HCT116 (cell line): ENCODE data around the gene GNB1. TPM values are rescaled to one million over a fixed set of nuclear protein-coding genes. Genes with fewer than 3 reads are reported as not detected.

ENCODE experiments used
- ATAC-seq: fragments of 200-7000 bp; cut with Tn5 transposase; 2 replicates; pipeline ENCODE4 v1.9.1; 2020; ENCODE audit warnings: mild to moderate bottlenecking, moderate library complexity
- BruUV-seq: library from RNA; stranded (reverse); fragments of 400-500 nt; replicated peaks from 2 replicates; lab custom pipeline; 2021; lab: Mats Ljungman, UMichigan
- CTCF ChIA-PET: fragments of 300-600 bp; sonication (Branson Sonifier 250); formaldehyde crosslinking; loops from one replicate; lab custom pipeline; 2021; ENCODE audit warnings: antibody characterized with exemption; lab: Charles Lee
- POLR2A ChIA-PET: fragments of 300-600, 350-600 bp; sonication (Branson Sonifier 250); formaldehyde crosslinking; loops from one replicate; lab custom pipeline; 2021; ENCODE audit warnings: antibody characterized with exemption; lab: Charles Lee
- RAD21 ChIA-PET, 2 experiments: fragments of 300-600 bp; sonication (Branson Sonifier 250); formaldehyde crosslinking; loops; one replicate each; lab custom pipeline; 2023; ENCODE audit warnings: low total read pairs in 2 of 2; ENCODE audit not compliant: uncharacterized antibody in 2 of 2, unreplicated experiment in 2 of 2, low non-redundant PET in 1 of 2; lab: Charles Lee
- DNase-seq: peaks from one replicate; pipeline ENCODE4 v3.0.0-alpha.2; 2010; ENCODE audit warnings: low read depth, low spot score
- H2AFZ ChIP-seq: fragments of 200-600 bp; shearing (Covaris generic), sonication (generic); 2 replicates; pipeline ENCODE4 v1.6.1; 2017; ENCODE audit warnings: low read depth, mixed run types, mixed read lengths, antibody characterized with exemption, low read length; ENCODE audit not compliant: poor library complexity, severe bottlenecking
- H3K27ac ChIP-seq: 2 replicates; pipeline ENCODE4 v1.5.1; 2012; ENCODE audit warnings: low read depth, low read length
- H3K27me3 ChIP-seq: fragments of 200-600 bp; sonication (generic); 2 replicates; pipeline ENCODE4 v1.6.1; 2016; ENCODE audit warnings: mixed run types, low read length, mixed read lengths; ENCODE audit not compliant: insufficient read depth
- H3K36me3 ChIP-seq, 2 experiments: fragments of 200-500 bp in 1 of 2; fragments of 200-600 bp in 1 of 2; sonication (Bioruptor generic) in 1 of 2; sonication (generic) in 1 of 2; 2 replicates each; pipeline versions ENCODE4 v1.5.1 to v1.6.1; 2014 to 2016; ENCODE audit warnings: low read length in 2 of 2, inconsistent platforms in 1 of 2, mixed read lengths in 1 of 2, mixed run types in 1 of 2; ENCODE audit not compliant: insufficient read depth in 2 of 2, control insufficient read depth in 1 of 2
- H3K4me1 ChIP-seq, 2 experiments: fragments of 200-600 bp in 1 of 2; sonication (generic) in 1 of 2; 2 replicates each; pipeline versions ENCODE4 v1.5.1 to v1.6.1; 2012 to 2017; ENCODE audit warnings: low read length in 2 of 2, inconsistent platforms in 1 of 2, mild to moderate bottlenecking in 1 of 2, mixed read lengths in 1 of 2, mixed run types in 1 of 2, moderate library complexity in 1 of 2; ENCODE audit not compliant: insufficient read depth in 2 of 2, control insufficient read depth in 1 of 2
- H3K4me2 ChIP-seq: fragments of 200-600 bp; sonication (generic); 2 replicates; pipeline ENCODE4 v1.6.1; 2017; ENCODE audit warnings: mixed run types, low read length, mixed read lengths
- H3K4me3 ChIP-seq, 2 experiments: fragments of 200-600 bp in 1 of 2; sonication (generic) in 1 of 2; replicated peaks in 1 of 2; 2 replicates each; pipeline ENCODE4 v1.5.1; 2011 to 2016; ENCODE audit warnings: low read length in 2 of 2, control low read depth in 1 of 2, low read depth in 1 of 2, mild to moderate bottlenecking in 1 of 2, mixed read lengths in 1 of 2, mixed run types in 1 of 2
- H3K79me2 ChIP-seq: fragments of 200-600 bp; sonication (generic); 2 replicates; pipeline ENCODE4 v1.6.1; 2017; ENCODE audit warnings: mild to moderate bottlenecking, mixed run types, low read length, moderate library complexity, mixed read lengths; ENCODE audit not compliant: insufficient read depth
- H3K9ac ChIP-seq: fragments of 200-600 bp; sonication (generic); 2 replicates; pipeline ENCODE4 v1.6.1; 2016; ENCODE audit warnings: low read length, mixed read lengths
- H3K9me2 ChIP-seq: fragments of 200-600 bp; sonication (generic), shearing (Covaris generic); 2 replicates; pipeline ENCODE4 v1.6.1; 2017; ENCODE audit warnings: mixed run types, mild to moderate bottlenecking, moderate library complexity; ENCODE audit not compliant: insufficient read depth
- H3K9me3 ChIP-seq, 2 experiments: fragments of 200-500 bp in 1 of 2; fragments of 200-600 bp in 1 of 2; sonication (Bioruptor generic) in 1 of 2; sonication (generic) in 1 of 2; 2 replicates each; pipeline ENCODE4 v1.6.1; 2014 to 2017; ENCODE audit warnings: low read length in 2 of 2, mixed read lengths in 2 of 2, inconsistent platforms in 1 of 2, low read depth in 1 of 2, mild to moderate bottlenecking in 1 of 2, mixed run types in 1 of 2, moderate library complexity in 1 of 2; ENCODE audit not compliant: control insufficient read depth in 1 of 2, insufficient read depth in 1 of 2
- H4K20me1 ChIP-seq: fragments of 200-600 bp; sonication (generic), shearing (Covaris generic); 2 replicates; pipeline ENCODE4 v1.6.1; 2017; ENCODE audit warnings: mixed run types, mild to moderate bottlenecking, moderate library complexity; ENCODE audit not compliant: insufficient read depth
- ATF3 ChIP-seq: IDR thresholded peaks from 2 replicates; pipeline ENCODE4 v1.6.1; 2012
- CBX3 ChIP-seq: IDR thresholded peaks from 2 replicates; pipeline ENCODE4 v1.6.1; 2012; ENCODE audit warnings: low read depth
- CEBPB ChIP-seq: IDR thresholded peaks from 2 replicates; pipeline ENCODE4 v1.6.1; 2012; ENCODE audit warnings: low read depth
- CTCF ChIP-seq, 3 experiments: fragments of 200-600 bp in 1 of 3; sonication (generic) in 1 of 3; IDR thresholded peaks in 2 of 3; conservative IDR thresholded peaks in 1 of 3; 2 replicates each; pipeline ENCODE4 v1.5.1; 2012 to 2017; ENCODE audit warnings: low read depth in 2 of 3, low read length in 2 of 3, antibody characterized with exemption in 1 of 3, borderline replicate concordance in 1 of 3, control low read depth in 1 of 3, mild to moderate bottlenecking in 1 of 3, mixed read lengths in 1 of 3, mixed run types in 1 of 3, moderate library complexity in 1 of 3; ENCODE audit not compliant: insufficient read depth in 1 of 3
- EGR1 ChIP-seq: IDR thresholded peaks from 2 replicates; pipeline ENCODE4 v1.6.1; 2012; ENCODE audit warnings: low read depth
- ELF1 ChIP-seq: IDR thresholded peaks from 2 replicates; pipeline ENCODE4 v1.6.1; 2012; ENCODE audit warnings: low read depth, borderline replicate concordance
- EZH2 ChIP-seq: fragments of 200-600 bp; sonication (generic); IDR thresholded peaks from 2 replicates; pipeline ENCODE4 v1.6.1; 2017; ENCODE audit warnings: antibody characterized with exemption, mixed run types
- FOSL1 ChIP-seq: IDR thresholded peaks from 2 replicates; pipeline ENCODE4 v1.6.1; 2012; ENCODE audit warnings: low read depth
- MAX ChIP-seq: IDR thresholded peaks from 2 replicates; pipeline ENCODE4 v1.6.1; 2012
- POLR2AphosphoS5 ChIP-seq: IDR thresholded peaks from 2 replicates; pipeline ENCODE4 v1.6.1; 2011; ENCODE audit warnings: mild to moderate bottlenecking, low read depth, low read length, moderate library complexity
- RAD21 ChIP-seq: IDR thresholded peaks from 2 replicates; pipeline ENCODE4 v1.6.1; 2012; ENCODE audit warnings: low read depth, mild to moderate bottlenecking
- REST ChIP-seq: IDR thresholded peaks from 2 replicates; pipeline ENCODE4 v1.6.1; 2012; ENCODE audit warnings: low read depth
- SIN3A ChIP-seq: IDR thresholded peaks from 2 replicates; pipeline ENCODE4 v1.6.1; 2012; ENCODE audit warnings: low read depth
- SRF ChIP-seq: IDR thresholded peaks from 2 replicates; pipeline ENCODE4 v1.6.1; 2012; ENCODE audit warnings: low read depth
- TCF7L2 ChIP-seq: IDR thresholded peaks from 2 replicates; pipeline ENCODE4 v1.7.0; 2011; ENCODE audit warnings: borderline replicate concordance, inconsistent platforms; ENCODE audit not compliant: insufficient read depth, insufficient read length; ENCODE audit errors: extremely low read depth
- YY1 ChIP-seq: IDR thresholded peaks from 2 replicates; pipeline ENCODE4 v1.6.1; 2011; ENCODE audit warnings: low read length, low read depth, moderate library complexity, mild to moderate bottlenecking; ENCODE audit not compliant: insufficient replicate concordance; ENCODE audit errors: extremely low read depth
- ZBTB33 ChIP-seq: IDR thresholded peaks from 2 replicates; pipeline ENCODE4 v1.6.1; 2011; ENCODE audit warnings: mild to moderate bottlenecking, low read length, moderate library complexity; ENCODE audit not compliant: insufficient replicate concordance; ENCODE audit errors: extremely low read depth
- ZNF274 ChIP-seq: fragments of 200-500 bp; sonication (Bioruptor generic); IDR thresholded peaks from 2 replicates; pipeline ENCODE4 v1.6.1; 2014; ENCODE audit warnings: mild to moderate bottlenecking, low read depth, low read length, inconsistent platforms
- intact Hi-C: fragments of 100-400 bp; cut with micrococcal nuclease; formaldehyde crosslinking; loops from 2 replicates; pipeline ENCODE4 v1.10.0; 2022
- total RNA-seq: library from RNA; stranded (reverse); gene quantifications from one replicate; pipeline ENCODE4 v1.2.1, GENCODE V29; 2021; ENCODE audit not compliant: unreplicated experiment

The GNB1 gene
- total RNA-seq, 1 experiment from 2014 or later: 371 TPM

GRCh38 chr1:1841575-1841995 is 49.3 kb downstream of the GNB1 start:
- no peak for TF ChIP-seq ELF1
- TF ChIP-seq ATF3: no peak
- TF ChIP-seq EZH2: no peak
- no peak for TF ChIP-seq YY1
- TF ChIP-seq EGR1: no peak
- no peak for TF ChIP-seq FOSL1
- TF ChIP-seq POLR2AphosphoS5: no peak
- TF ChIP-seq ZBTB33: no peak
- no peak for TF ChIP-seq TCF7L2
- TF ChIP-seq CTCF (IDR thresholded peaks at IDR 0.05 in 2 of 3, conservative IDR thresholded peaks at IDR 0.05 in 1 of 3; ENCODE audit: borderline replicate concordance in 1 of 3, insufficient read depth in 1 of 3, low read depth in 2 of 3, low read length in 2 of 3): no peak
- no peak for TF ChIP-seq CEBPB
- TF ChIP-seq CBX3: no peak
- no peak for TF ChIP-seq SRF
- TF ChIP-seq SIN3A: no peak
- TF ChIP-seq ZNF274: no peak
- no peak for TF ChIP-seq MAX
- no peak for TF ChIP-seq REST
- no peak for TF ChIP-seq RAD21
- Histone ChIP-seq H3K27me3 (no peaks in the 10 kb centered on the region), H3K4me2 (no peak overlapping the region), H2AFZ (no peak overlapping the region), H3K9me3 (no peaks in the 10 kb centered on the region), H3K4me3 (no peak overlapping the region), H3K36me3 (peaks cover 3 to 12% of the 10 kb centered on the region in 2 experiments; a peak in 1 of 4 replicates), H4K20me1 (peaks cover 25% of the 10 kb centered on the region; the same call in 1 of the 2 replicates), H3K4me1 (peaks cover 0 to 3% of the 10 kb centered on the region in 2 experiments; a peak in 1 of 4 replicates), H3K9me2 (no peaks in the 10 kb centered on the region), H3K79me2 (peaks cover 90% of the 10 kb centered on the region), H3K27ac (no peak overlapping the region), H3K9ac (no peak overlapping the region)
- ChIA-PET CTCF (no interaction called here), POLR2A (no interaction called here), RAD21 (no interaction called here)
- DNase-seq (no peak), ATAC-seq (no peak)
- no TSS peak for BruUV-seq
- intact Hi-C loops: no loop called here
